Left kidney (tissue), 2 donors: ENCODE measurements around the gene DEDD. TPM values are rescaled to one million over a fixed set of nuclear protein-coding genes. Genes with fewer than 3 reads are reported as not detected.

Experiments used
- DNase-seq: peaks from one replicate; pipeline ENCODE4 v3.0.0-alpha.2; 2013
- polyA plus RNA-seq: library from polyadenylated mRNA; unstranded; fragments of 120-200 nt; gene quantifications from one replicate; pipeline ENCODE4 v1.2.1, GENCODE V29; 2013; ENCODE audit not compliant: insufficient read length

Gene DEDD
- polyA plus RNA-seq, 1 donor = 57.2 TPM

DNA sequence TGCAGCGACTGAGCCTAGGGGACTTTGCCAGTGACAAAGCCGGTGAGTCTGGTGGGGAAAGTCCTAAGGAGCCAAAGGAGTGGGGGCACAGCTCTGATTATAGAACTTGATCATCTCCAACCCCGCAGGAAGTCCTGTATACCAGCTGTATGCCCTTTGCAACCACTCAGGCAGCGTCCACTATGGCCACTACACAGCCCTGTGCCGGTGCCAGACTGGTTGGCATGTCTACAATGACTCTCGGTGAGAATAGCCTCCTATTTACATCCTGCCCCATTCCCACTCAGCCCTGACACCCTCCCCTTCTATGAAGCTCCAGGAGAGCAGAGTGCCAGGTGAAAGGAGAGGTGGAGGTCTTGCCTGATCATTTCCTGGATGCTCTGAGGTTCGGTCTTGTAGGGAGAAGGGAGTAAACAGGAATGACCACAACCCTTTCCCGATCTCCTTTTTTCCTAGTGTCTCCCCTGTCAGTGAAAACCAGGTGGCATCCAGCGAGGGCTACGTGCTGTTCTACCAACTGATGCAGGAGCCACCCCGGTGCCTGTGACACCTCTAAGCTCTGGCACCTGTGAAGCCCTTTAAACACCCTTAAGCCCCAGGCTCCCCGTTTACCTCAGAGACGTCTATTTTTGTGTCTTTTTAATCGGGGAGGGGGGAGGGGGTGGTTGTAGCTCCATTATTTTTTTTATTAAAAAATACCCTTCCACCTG is 32.6 kb upstream of the DEDD start:
- no peak for DNase-seq

DNA sequence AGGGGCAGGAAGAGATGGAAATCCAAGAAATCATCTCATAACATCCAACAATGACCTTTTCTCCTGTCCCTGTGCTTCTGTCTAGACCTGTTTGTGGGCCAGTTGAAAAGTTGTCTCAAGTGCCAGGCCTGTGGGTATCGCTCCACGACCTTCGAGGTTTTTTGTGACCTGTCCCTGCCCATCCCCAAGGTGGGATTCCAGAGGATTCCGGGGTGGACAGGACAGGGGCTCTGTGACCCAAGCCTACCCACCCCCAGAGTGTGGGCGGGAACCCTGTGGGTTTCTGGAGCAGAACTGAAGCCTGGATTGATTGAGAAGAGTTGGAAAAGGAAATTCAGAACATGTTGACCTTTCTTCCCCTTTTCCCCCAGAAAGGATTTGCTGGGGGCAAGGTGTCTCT is 31.3 kb upstream of the DEDD start:
- no peak for DNase-seq

DNA sequence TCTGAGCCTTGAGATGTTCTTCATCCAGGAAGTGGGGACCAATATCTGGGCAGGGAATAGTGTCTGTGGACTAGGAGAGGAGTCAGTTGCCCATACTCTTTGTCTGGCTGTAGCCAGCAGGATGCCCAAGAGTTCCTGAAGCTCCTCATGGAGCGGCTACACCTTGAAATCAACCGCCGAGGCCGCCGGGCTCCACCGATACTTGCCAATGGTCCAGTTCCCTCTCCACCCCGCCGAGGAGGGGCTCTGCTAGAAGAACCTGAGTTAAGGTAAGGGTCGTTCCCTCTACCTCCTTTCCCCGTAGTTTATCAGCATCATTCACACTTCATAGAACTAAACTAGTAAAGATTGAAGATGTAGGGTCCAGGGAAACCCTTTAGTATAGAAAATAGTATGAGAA is 30.3 kb upstream of the DEDD start:
- DNase-seq = no peak

DNA sequence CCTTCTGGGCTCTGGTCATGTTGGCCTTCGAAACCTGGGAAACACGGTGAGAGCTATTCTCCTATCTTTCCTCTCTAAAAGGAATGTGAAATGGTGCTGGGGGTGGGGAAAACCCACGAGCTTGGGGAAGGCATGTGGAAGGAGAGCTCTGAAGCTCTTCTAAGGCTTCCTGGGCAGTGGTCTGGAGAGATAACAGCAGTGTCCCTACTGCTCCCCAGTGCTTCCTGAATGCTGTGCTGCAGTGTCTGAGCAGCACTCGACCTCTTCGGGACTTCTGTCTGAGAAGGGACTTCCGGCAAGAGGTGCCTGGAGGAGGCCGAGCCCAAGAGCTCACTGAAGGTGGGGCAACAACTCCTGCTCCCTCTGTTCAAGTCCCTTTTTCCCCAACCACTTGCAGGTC is 29.6 kb upstream of the DEDD start:
- no peak for DNase-seq

DNA sequence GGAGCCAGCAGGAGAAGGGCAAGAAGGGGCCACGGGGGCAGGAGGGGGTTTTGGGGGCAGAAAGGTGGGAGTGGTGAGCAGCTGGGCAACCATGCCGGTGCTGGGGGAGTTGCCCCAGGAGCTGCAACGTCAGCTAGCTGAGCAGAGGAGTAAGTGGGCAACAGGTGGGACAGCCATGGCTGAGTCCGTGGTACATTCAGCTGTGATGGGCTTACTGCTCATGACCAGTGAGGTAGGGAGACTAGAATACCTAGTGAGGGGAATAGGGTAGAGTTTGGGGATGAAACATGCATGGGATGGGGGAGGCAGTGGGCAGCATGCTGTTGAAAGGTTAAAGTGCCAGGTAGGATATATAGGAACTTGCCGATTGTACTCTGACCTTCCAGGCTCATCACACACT is 29.2 kb upstream of the DEDD start:
- no peak for DNase-seq

DNA sequence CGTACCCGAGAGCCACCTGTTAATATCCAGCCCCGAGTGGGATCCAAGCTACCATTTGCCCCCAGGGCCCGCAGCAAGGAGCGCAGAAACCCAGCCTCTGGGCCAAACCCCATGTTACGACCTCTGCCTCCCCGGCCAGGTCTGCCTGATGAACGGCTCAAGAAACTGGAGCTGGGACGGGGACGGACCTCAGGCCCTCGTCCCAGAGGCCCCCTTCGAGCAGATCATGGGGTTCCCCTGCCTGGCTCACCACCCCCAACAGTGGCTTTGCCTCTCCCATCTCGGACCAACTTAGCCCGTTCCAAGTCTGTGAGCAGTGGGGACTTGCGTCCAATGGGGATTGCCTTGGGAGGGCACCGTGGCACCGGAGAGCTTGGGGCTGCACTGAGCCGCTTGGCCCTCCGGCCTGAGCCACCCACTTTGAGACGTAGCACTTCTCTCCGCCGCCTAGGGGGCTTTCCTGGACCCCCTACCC is 28.2 kb upstream of the DEDD start:
- no peak for DNase-seq

DNA sequence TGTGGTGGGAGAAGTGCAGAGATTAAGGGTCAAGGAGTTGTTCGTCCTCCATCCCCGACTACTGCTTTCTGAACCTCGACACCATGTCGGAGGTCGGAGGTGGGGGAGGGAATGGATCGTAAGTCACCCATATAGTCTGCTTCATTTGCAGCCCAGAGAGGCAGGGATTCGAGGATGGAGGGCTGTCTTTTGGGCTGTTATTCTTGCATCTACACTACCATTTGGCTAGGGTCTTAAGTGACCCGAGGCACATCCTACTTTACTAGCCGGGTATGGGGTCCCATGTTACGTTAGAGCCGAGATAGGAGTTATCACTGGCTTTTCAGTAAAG is 27.4 kb upstream of the DEDD start:
- no peak for DNase-seq

DNA sequence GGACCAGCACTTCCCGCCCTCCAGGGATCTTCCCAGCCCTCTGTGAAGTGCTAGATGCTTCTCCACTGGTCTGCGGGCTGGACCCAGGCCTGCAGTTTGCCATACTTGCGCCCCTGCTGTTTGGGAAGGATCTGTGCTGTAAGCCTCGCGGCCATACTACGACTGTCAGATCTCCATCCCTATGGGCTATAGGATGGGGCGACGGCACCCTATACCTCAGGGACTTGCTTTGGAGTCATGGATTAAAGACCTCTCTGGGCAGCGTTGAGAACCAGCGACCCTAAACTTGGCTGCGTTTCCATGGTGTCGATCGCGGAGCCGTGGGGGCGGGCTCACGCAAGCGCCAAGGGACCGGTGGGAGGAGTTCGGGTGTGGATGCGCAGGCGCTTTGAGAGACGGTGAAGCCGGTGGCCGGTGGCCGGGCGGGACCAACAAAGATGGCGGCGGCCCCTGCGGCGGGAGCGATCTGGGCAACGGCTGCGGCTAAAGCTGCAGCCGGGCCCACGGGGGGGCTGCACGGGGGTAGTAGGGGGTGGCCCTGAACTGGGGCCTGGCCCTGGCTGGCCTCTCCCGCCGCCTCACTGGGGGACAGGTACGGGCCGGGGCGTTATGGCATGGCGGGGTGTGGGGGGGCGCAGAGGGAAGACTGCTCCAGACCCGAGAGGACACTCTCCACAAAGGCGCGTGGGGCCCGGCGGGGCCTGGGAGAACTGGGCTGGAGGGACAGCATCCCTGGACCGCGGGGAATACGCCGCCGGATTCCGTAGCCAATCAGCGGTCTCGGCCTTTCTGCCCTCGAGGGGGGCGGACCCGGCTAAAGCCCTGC is 26.8 kb upstream of the DEDD start, which contains the start of gene USP21:
Gene USP21 (plus strand): TSS at position 414 of the 826 bp plus-strand sequence. CDS start 1,141 bp downstream, outside the sequence.
- peak; percentile 95 for DNase-seq

DNA sequence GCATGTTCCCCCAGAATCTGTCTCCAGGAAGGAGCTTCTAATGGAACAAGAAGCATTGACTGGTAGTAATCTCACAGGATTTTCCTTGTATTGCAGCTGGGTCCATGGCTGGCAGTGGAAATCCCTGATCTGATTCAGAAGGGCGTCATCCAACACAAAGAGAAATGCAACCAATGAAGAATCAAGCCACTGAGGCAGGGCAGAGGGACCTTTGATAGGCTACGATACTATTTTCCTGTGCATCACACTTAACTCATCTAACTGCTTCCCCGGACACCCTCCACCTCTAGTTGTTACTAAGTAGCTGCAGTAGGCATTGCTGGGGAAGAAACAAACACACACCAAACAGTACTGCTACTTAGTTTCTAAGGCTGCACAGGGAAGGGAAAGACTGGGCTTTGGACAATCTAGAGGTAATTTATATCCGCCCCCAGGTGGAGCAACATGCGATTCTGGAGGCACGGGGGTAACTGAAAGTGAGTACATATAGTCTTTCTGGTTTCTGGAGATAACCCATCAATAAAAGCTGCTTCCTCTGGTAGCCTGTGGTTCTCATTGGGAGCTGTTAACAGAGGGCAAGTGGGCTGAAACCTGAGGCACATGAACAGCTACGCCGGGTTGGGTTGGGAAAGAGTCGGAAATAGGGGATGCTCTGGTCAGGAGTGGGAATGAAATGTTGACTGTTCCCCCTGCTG is 26.0 kb upstream of the DEDD start:
- DNase-seq = no peak

DNA sequence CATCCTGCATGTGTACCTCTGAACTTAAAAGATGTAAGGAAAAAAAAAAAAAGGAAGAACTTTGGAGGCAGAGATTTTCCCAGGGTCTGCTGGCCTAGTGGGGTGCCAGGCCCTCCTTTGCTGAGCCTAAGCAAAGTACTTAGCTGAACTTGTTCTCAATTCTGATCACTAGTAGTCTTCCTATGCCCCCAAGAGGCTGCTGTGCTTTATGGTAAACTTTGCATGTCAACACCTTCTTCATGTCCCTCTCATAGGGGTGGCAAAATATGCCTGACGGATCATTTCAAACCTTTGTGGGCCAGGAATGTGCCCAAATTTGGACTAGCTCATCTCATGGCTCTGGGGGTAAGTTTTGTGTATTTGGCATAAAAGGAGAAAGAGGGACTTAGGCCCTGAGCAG is 25.4 kb upstream of the DEDD start:
- no peak for DNase-seq

DNA sequence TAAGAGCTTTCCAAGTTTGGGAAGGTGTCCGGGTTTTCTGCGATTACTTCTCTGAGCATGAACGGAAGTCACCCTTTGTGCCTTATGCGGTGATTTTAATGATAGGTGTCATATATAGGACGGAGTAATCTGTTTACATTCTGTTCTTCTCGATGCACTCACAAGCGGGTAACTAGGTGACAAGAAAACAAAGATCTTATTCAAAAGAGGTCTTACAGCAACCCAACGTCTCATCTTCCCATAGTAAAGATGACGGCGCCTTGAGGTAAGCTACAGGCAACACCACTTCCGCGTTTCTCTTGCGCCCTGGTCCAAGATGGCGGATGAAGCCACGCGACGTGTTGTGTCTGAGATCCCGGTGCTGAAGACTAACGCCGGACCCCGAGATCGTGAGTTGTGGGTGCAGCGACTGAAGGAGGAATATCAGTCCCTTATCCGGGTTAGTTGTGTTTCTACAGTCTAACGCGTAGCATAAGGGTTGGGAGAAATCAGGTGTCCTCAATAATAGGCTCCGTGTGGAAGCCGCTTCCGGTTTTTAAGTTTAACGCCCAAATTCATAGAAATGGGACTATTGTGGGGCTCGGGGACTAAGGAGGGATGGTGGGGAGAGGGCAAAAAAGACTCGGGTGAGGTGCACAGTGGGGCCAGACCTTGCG is 21.3 kb upstream of the DEDD start, which contains the start of gene UFC1:
Gene UFC1 (plus strand): TSS at position 297 of the 656 bp plus-strand sequence. CDS start 20 bp downstream, at position 317.
- DNase-seq = peak; percentile 89

DNA sequence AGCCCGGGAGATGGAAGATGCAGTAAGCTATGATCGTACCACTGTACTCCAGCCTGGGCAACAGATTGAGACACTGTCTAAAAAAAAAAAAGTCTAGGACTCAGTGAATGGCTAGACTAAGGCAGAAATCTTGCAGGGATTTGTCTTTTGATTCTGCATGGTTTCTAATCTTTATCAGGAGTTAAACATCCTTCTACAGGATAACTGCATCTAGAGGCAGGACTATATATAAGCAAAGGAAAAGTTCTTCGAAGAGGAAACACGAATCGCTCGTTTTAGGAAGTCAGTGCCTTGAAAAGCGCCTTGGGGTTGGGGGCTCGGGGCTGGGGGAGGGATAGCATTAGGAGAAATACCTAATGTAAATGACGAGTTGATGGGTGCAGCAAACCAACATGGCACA is 20.7 kb upstream of the DEDD start:
- no peak for DNase-seq

DNA sequence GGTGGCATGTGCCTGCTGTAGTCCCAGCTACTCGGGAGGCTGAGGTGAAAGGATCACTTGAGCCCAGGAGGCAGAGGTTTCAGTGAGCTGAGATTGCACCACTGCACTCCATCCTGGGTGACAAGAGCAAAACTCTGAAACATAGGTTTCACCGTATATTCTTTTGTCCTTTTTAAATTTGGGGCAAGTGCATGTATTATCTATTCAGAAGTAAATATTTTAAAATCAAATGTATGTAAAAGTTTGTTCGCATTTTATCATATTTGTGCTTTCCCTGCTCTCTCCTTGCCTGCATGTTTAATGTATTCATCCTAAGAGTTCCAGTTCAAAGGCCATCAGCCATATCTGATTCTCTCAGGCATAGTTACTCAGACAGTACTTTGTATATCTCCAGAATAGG is 13.4 kb upstream of the DEDD start:
- DNase-seq = no peak

DNA sequence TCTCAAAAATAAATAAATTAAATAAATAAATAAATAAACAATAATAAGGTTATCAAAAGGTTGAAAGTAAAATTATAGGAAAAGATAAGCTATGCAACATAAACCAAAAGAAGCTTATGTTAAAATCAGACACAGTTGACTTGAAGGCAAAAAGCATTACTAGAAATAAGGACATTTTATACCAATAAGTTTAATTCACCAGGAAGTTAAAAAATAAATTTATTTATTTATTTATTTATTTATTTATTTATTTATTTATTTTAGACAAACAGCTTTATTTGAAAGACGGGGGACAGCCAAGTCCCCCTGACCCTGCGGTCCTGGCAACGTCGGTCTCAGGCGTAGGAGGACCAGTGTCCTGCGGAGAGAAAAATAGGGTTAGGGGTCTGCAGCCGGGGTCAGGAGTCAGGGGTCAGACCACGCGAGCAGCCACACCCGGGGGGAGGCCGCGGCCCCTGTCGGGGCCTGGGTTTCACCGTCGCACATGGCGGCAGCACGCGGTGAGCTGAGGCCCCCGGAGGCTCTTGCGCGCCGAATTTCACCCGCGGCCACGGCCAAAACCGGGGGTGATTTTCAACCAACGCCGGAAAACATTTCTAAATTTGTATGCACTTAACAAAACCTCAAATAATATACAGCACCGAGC is 8.4 kb upstream of the DEDD start:
- DNase-seq = no peak

DNA sequence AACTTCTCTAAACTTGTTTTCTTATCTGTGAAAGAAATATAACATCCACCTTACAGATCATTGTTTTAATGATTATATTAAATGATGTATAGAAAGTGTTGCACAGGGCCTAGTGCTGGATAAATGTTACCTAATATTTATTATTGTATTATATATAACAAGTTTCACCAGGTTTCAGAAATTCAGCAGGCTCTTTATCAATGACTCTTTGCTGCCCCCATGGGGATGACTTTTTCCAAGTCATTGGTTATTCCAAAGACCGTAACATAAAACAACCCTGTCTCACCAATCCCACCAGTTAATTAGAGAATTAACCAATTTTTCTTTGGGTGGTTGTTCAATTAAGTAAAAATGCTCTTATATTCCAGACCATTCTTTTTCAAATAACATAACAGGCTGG is 7.3 kb upstream of the DEDD start:
- DNase-seq = peak; percentile 56

DNA sequence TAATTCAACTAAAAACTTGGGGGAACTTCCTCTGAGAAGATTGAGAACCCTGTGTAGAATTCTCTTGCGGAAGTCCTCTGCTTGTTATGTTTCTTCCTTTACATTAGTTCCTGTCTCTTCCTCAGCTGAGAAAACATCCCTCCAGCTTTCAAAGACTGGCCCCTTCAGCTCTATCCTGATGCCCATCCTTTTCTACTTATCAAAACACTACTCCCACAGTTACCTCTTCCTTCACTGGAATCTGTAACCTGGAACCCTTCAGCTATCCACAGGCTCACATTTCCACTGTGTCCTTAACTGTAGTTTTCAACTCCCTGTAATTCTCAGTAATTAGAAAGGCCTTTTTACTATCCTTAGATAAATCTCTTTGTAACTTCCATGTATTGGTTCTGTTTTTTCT is 6.0 kb upstream of the DEDD start:
- DNase-seq = peak; percentile 21

DNA sequence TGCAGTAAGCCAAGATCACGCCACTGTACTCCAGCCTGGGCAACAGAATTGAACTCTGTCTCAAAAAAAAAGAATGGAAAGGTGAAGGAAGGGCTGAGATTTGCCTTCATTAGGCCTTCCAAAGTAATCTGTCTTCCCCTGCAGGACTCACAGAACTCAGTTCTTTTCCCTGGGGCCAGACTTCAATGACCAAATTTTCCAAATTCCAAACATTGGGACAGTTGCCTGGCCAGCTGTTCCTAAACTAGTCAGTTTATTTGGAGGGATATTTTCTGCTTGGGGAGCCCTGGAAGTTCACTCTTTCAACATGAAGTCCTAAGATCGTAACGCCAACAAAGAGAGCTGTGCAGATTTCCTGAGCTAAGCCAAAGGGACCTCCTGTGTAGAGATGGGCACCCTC is 5.4 kb upstream of the DEDD start:
- no peak for DNase-seq

DNA sequence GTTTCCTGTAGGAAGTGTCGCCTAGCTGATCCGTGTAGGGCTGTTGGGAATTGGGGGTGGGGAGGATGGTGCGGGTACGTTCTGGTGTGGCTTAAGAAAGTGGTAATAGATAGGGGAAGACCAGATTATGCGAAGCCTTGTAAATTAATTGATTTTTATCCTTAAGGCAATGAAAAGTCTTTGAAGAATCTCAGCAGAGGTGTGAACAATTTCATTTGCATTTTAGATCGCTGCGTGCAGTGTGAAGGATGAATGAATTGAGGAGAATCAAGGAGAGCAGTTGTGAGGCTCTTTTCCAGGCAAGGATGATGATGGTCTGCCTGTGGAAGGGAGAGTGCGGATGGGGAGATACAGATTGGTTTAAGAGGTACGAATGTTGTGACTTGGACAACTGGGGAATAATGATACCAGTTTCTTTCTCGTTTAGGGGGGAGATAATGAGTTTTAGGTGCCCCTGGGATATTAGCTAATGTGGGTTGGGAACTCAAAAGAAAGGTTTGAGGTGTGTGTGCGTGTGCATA is 813 bp upstream of the DEDD start:
- no peak for DNase-seq

DNA sequence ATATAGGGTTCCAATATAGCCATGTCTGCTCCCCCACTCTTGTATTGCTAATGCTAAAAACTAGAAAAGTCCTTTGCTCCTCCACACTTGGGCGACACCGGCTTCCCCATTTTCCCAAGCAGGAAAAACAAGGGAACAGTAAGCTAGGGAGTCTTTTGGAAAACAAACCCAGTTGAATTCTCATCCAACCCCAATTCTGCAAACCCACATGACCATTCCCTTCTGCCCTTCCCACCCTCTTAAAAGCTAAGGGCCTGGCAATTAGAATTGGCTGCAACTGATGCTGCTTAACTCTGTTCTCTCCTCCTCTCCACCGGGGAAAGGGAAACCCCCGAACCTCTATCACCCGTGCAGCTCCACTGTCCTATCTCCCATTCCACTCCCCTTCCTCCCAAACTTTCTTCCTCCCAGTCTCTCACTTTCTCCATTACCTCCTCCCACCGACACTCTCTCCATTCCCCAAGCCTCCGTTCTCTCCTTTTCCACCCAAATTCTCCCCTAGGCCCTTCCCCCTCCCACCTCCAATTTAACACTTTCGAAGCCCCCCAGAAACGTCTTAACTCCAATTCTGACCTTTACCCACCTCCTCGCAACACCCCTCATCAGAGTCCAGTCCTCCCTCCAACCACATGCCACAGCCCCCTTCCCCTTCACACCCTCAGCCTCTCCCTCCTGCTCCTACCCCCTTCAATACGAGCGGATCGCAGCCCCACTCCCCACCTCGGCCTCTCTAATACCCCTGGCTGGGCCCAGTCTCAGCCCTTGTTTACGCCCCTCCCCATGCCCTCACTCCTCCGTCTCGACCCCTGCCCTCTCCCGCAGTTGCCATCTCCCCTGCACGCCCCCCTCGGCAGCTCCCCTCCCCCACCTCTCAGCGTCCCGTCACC is 701 bp downstream of the DEDD start:
- no peak for DNase-seq

DNA sequence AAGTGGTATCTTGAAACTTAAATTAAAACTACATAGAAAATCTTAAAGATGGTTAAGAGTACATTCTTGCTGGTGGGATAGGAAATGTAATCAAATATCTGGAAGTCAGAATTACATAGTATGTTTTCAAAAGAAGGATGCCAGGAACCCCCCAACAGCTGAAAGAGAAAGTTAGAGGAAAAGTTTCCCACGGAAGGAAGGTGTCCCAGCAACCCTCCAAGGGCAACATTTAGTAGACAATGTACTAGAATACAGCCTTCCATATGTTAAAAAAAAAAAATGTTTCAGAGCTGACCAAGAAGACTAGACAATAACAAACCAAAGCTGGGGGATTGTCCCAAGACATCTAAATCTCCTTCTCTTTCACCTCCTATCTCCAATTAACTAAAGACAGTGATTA is 2.2 kb downstream of the DEDD start:
- no peak for DNase-seq
